Gastroesophageal sphincter (tissue), 3 donors: ENCODE measurements around the gene RHOT1.

Experiments
- CTCF ChIP-seq, 4 experiments: fragments of 200-600 bp in 2 of 4; fragments of 450-650 bp in 2 of 4; sonication (generic) in 1 of 4; IDR thresholded peaks; one replicate each; pipeline ENCODE4 v1.5.1; 2017 to 2019; ENCODE audit warnings: antibody characterized with exemption in 4 of 4, mild to moderate bottlenecking in 2 of 4, moderate library complexity in 2 of 4
- POLR2A ChIP-seq, 2 donors: fragments of 450-650 bp; IDR thresholded peaks; one replicate each; pipeline ENCODE4 v1.6.1; 2017; ENCODE audit warnings: antibody characterized with exemption in 2 of 2, mild to moderate bottlenecking in 2 of 2, moderate library complexity in 1 of 2

GRCh38 chr17:32268734-32269288, 126.5 kb downstream of the RHOT1 start:
- TF ChIP-seq POLR2A (IDR thresholded peaks at IDR 0.05), result no peak
- no peak for TF ChIP-seq CTCF (IDR thresholded peaks at IDR 0.05)
